DND-41 (cell line): ENCODE results near the gene YY2.

ENCODE experiments used
- ATAC-seq: fragments of 200-7000 bp; cut with Tn5 transposase; 3 replicates; pipeline ENCODE4 v1.9.1; 2021; ENCODE audit warnings: low read depth; ENCODE audit not compliant: insufficient read depth
- DNase-seq: peaks from one replicate; pipeline ENCODE4 v3.0.0-alpha.2; 2020
- H2AFZ ChIP-seq: 2 replicates; pipeline ENCODE4 v1.6.0; 2012; ENCODE audit warnings: low read depth, low read length
- H3K27ac ChIP-seq: 2 replicates; pipeline ENCODE4 v1.5.1; 2012; ENCODE audit warnings: low read length, inconsistent platforms
- H3K27me3 ChIP-seq: fragments of 200-600 bp; sonication (generic); 2 replicates; pipeline ENCODE4 v1.6.0; 2012; ENCODE audit warnings: low read length, mild to moderate bottlenecking, inconsistent platforms; ENCODE audit not compliant: insufficient read depth, poor library complexity
- H3K36me3 ChIP-seq: 2 replicates; pipeline ENCODE4 v1.5.1; 2012; ENCODE audit warnings: low read length, inconsistent platforms; ENCODE audit not compliant: insufficient read depth
- H3K4me1 ChIP-seq: 2 replicates; pipeline ENCODE4 v1.5.1; 2012; ENCODE audit warnings: mild to moderate bottlenecking, low read length; ENCODE audit not compliant: insufficient read depth
- H3K4me2 ChIP-seq: 2 replicates; pipeline ENCODE4 v1.6.0; 2012; ENCODE audit warnings: mild to moderate bottlenecking, moderate library complexity, low read length, inconsistent platforms; ENCODE audit not compliant: insufficient read depth
- H3K4me3 ChIP-seq, 2 experiments: fragments of 200-600 bp in 1 of 2; shearing (Covaris generic) in 1 of 2; 2 replicates each; pipeline ENCODE4 v1.5.1; 2012 to 2016; ENCODE audit warnings: inconsistent platforms in 2 of 2, low read length in 2 of 2, mild to moderate bottlenecking in 2 of 2, low read depth in 1 of 2, moderate library complexity in 1 of 2
- H3K79me2 ChIP-seq: 2 replicates; pipeline ENCODE4 v1.6.0; 2012; ENCODE audit warnings: low read length, inconsistent platforms; ENCODE audit not compliant: insufficient read depth
- H3K9ac ChIP-seq: 2 replicates; pipeline ENCODE4 v1.6.0; 2012; ENCODE audit warnings: low read depth, mild to moderate bottlenecking, inconsistent platforms, low read length, moderate library complexity
- H3K9me3 ChIP-seq: 2 replicates; pipeline ENCODE4 v1.5.1; 2012; ENCODE audit warnings: low read length, moderate library complexity, mild to moderate bottlenecking, inconsistent platforms; ENCODE audit not compliant: insufficient read depth, severe bottlenecking
- H4K20me1 ChIP-seq: 2 replicates; pipeline ENCODE4 v1.6.0; 2012; ENCODE audit warnings: low read length; ENCODE audit not compliant: insufficient read depth
- EZH2 ChIP-seq: IDR thresholded peaks from 3 replicates; pipeline ENCODE4 v1.6.1; 2012; ENCODE audit warnings: borderline replicate concordance, low read depth, mild to moderate bottlenecking, moderate library complexity, low read length, inconsistent platforms; ENCODE audit not compliant: severe bottlenecking
- TF ChIP-seq, protein P1 (sequence below): IDR thresholded peaks from 2 replicates; pipeline ENCODE4 v1.5.1; 2012; ENCODE audit warnings: borderline replicate concordance, low read length, moderate library complexity, mild to moderate bottlenecking; ENCODE audit not compliant: poor library complexity, severe bottlenecking; ENCODE audit errors: extremely low read depth

YY2 gene

DNA sequence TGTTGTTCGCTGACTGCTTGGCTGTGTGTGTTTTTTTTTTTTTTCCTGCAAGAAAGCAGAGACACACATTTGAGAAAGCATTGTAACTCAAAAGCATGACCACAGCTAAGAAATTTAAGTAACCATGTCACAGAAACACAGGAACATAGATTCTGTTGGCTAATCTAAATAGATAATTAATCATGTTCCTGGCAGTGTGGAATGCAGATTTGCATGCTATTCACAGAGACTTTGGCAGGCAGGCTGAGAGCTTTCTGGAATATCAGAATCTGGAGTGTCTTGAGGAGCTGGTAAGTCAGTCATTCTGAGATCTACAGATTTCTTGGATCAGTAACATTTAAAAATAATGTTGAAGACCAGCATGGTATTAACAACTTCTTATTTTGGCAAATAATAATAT, 51.5 kb downstream of the YY2 start:
- H3K36me3 ChIP-seq: no peaks in the 10 kb centered on the region
- H3K4me3 ChIP-seq: no peak overlapping the region
- ATAC-seq (no peak), DNase-seq (no peak)
- no peak overlapping the region for H2AFZ ChIP-seq
- no peak overlapping the region for H3K4me2 ChIP-seq
- no peak overlapping the region for H3K27ac ChIP-seq
- no peak for TF ChIP-seq EZH2
- TF ChIP-seq, protein P1, sequence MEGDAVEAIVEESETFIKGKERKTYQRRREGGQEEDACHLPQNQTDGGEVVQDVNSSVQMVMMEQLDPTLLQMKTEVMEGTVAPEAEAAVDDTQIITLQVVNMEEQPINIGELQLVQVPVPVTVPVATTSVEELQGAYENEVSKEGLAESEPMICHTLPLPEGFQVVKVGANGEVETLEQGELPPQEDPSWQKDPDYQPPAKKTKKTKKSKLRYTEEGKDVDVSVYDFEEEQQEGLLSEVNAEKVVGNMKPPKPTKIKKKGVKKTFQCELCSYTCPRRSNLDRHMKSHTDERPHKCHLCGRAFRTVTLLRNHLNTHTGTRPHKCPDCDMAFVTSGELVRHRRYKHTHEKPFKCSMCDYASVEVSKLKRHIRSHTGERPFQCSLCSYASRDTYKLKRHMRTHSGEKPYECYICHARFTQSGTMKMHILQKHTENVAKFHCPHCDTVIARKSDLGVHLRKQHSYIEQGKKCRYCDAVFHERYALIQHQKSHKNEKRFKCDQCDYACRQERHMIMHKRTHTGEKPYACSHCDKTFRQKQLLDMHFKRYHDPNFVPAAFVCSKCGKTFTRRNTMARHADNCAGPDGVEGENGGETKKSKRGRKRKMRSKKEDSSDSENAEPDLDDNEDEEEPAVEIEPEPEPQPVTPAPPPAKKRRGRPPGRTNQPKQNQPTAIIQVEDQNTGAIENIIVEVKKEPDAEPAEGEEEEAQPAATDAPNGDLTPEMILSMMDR: no peak
- no peak overlapping the region for H3K9ac ChIP-seq
- no peaks in the 10 kb centered on the region for H3K79me2 ChIP-seq
- H4K20me1 ChIP-seq: no peaks in the 10 kb centered on the region
- H3K9me3 ChIP-seq: no peaks in the 10 kb centered on the region
- no peaks in the 10 kb centered on the region for H3K27me3 ChIP-seq
- H3K4me1 ChIP-seq: no peaks in the 10 kb centered on the region
